ENCODE data around the gene TMEM259. TPM values are rescaled to one million over a fixed set of nuclear protein-coding genes. Genes with fewer than 3 reads are reported as not detected.

Gene TMEM259
- total and polyA plus RNA-seq, 2 of the 8 experiments (the other 6 are each of a cell fraction or from before 2014, with no cell fraction given): 140 to 243 TPM

- TF ChIP-seq EGR1 (IDR thresholded peaks at IDR 0.05; ENCODE audit: borderline replicate concordance, low read depth, low read length) (no peak), CTBP2 (IDR thresholded peaks at IDR 0.05; ENCODE audit: borderline replicate concordance, insufficient read depth, insufficient read length, low read length) (no peak), POLR2AphosphoS5 (IDR thresholded peaks at IDR 0.05; ENCODE audit: low read depth, low read length) (no peak), CHD1 (IDR thresholded peaks at IDR 0.05; ENCODE audit: low read depth, low read length) (no peak), TBP (IDR thresholded peaks at IDR 0.05; ENCODE audit: low read depth, low read length) (no peak), RNF2 (IDR thresholded peaks at IDR 0.05; ENCODE audit: borderline replicate concordance, low read depth, low read length, missing control alignments, poor library complexity, severe bottlenecking) (no peak), TAF1 (IDR thresholded peaks at IDR 0.05; ENCODE audit: low read depth, low read length) (no peak), SIX5 (IDR thresholded peaks at IDR 0.05; ENCODE audit: low read depth, low read length) (no peak), TCF12 (IDR thresholded peaks at IDR 0.05; ENCODE audit: low read depth, low read length) (0 out of 2 replicates have a peak, but pooled peaks have one; percentile 61), SRF (IDR thresholded peaks at IDR 0.05; ENCODE audit: low read depth, low read length) (peak; percentile 82), KDM4A (IDR thresholded peaks at IDR 0.05; ENCODE audit: low read depth, low read length, severe bottlenecking) (no peak), SUZ12 (IDR thresholded peaks at IDR 0.05; ENCODE audit: low read length) (no peak), EZH2 (IDR thresholded peaks at IDR 0.05; ENCODE audit: low read depth, low read length, severe bottlenecking) (no peak), SP1 (IDR thresholded peaks at IDR 0.05; ENCODE audit: low read depth, low read length) (0 out of 2 replicates have a peak, but pooled peaks have one; percentile 31), ATF2 (IDR thresholded peaks at IDR 0.05; ENCODE audit: low read length) (no peak), NANOG (IDR thresholded peaks at IDR 0.05; ENCODE audit: insufficient read depth, low read depth, low read length, poor library complexity, severe bottlenecking) (no peak), HDAC2 (IDR thresholded peaks at IDR 0.05; ENCODE audit: borderline replicate concordance in 1 of 2, low read depth in 2 of 2, low read length in 2 of 2) (no peak), KDM5A (IDR thresholded peaks at IDR 0.05; ENCODE audit: low read length) (no peak), CBX5 (IDR thresholded peaks at IDR 0.05; ENCODE audit: low read depth, low read length) (no peak), CEBPB (IDR thresholded peaks at IDR 0.05; ENCODE audit: low read depth, low read length) (no peak)
These were observed 55.9 kb downstream of the TMEM259 start (continued) for GRCh38 chr19:964761-965694.

Measured in H1 (cell line).